NCI-H128 (cell line): ENCODE results near the gene PELI1.
"Not testable (repeated sequence)": the region's sequence is repeated elsewhere in the genome, so short reads cannot be mapped to it uniquely, and the experiment has no call there.

ENCODE experiments used
- DNase-seq: peaks from one replicate; lab custom pipeline; 2025; ENCODE audit not compliant: unreplicated experiment; lab: John Stamatoyannopoulos, UW

PELI1 gene

DNA sequence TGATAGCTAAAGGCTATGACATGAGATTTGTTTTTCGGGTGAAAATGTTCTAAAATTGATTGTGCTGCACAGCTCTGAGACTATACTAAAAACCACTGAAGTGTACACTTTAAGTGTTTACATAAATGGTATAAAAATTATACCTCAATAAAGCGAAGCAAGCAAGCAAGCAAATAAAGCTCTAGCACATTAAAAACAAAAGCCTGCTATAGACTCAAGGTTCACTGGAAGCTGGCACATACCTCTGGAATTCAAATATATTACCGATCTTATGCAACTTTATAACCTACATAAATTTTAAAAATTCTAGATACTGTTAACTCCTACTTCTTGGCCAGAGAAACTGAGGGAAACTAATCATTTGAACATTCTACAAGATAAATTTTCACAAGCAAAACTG is 20.1 kb downstream of the PELI1 start:
- no peak for DNase-seq

DNA sequence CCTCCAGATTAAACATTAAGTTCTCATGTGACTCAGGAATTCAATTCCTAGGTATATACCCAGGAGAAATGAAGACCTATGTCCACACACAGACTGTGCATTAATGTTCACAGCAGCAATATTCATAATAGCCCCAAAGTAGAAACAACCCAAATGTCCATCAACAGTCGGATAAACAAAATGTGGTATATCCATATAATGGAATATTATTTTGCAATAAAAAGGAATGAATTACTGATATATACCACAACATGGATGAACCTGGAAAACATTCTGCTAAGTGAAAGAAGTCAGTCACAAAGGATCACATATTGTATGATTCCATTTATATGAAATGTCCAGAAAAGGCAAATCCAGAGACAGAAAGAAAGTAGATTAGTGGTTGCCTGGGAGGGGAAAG is 20.5 kb downstream of the PELI1 start:
- no peak for DNase-seq

- DNase-seq = no peak
These were observed 21.9 kb downstream of the PELI1 start for GRCh38 chr2:64122358-64122757.

GRCh38 chr2:64120928-64121327 is 23.3 kb downstream of the PELI1 start:
- no peak for DNase-seq

DNA sequence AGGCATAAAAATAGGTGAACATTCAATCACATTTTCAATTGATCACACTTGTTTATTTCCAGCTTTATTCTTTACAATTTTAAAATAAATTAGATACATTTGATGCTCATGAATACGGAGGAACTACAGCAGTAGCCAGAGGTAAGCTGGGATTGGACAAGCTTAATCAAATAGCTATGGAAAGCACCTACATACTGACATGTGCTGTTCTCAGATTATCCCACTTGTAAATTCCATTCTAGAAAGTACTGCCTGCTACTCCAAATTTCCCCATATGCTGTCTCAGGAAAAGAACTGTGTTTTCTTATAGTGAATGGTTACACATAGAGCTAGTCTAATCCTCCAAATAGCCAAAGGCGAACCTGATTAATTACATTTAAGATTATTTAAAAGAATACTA is 24.2 kb downstream of the PELI1 start:
- no peak for DNase-seq

DNA sequence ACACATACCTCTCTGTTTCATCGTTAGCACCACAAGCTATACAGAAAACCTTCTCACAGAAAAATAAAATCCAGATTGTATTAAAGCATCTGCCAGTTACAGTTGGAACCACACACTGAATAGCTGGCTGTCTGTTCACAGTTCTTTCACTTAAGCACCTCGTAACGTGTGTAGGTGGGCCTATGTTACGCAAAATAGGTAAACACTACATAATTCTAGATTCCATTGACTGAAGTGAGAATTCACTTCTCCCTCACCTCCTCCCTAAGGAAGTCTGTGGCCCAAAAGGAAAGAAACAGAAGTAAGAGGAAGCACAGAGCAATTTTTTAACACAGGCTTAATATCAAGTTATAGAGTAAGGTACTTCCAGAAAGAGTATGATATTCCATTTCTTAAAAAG is 24.9 kb downstream of the PELI1 start:
- DNase-seq = no peak

- DNase-seq = no peak
These were observed 28.2 kb downstream of the PELI1 start for GRCh38 chr2:64115808-64116598.

- no peak for DNase-seq
These were observed 29.3 kb downstream of the PELI1 start for GRCh38 chr2:64114912-64115277.

GRCh38 chr2:64114063-64114911 is 29.9 kb downstream of the PELI1 start:
- DNase-seq = no peak

DNA sequence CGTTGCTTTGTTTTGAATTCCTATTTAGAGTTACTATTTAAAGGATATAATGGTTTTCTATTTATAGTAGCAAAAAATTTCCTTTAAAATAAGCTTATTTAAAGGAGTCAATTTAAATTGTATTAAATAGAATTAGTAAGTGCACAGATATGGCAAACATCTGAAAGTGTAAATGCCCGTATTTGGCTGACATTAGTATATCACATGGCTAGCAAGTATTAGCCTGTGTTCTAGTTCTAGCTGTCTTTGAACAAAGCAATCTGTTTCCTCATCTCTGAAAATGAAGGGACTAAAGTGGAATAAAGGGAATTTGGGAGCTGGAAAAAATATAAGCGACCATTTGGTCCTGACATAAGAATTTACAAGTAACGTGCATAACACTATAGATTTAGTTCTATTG is 32.2 kb downstream of the PELI1 start:
- no peak for DNase-seq

- DNase-seq = no peak
These were observed 32.8 kb downstream of the PELI1 start for GRCh38 chr2:64111426-64111825.

- no peak for DNase-seq
These were observed 35.5 kb downstream of the PELI1 start for GRCh38 chr2:64108666-64109241.

GRCh38 chr2:64106481-64106880 is 37.7 kb downstream of the PELI1 start:
- DNase-seq = no peak

GRCh38 chr2:64105670-64106461 is 38.4 kb downstream of the PELI1 start:
- DNase-seq = no peak

DNA sequence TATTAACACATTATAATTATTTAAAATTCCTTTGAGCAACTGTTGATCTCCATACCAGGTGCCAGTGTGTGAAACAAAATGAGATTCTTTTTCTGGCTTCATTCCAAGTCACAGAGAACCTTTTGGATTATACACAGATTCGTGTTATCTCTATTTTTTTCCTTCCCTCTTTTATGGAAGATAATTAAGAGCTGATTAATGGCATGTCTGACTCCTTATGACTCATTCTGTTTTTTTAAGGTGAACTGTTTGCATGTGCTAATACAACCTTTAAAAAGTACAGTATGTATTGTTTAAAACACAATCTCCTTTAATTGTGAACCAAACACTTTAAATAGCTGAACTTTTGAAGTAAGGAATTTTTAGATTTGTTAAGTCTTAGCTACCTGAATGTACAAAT is 39.3 kb downstream of the PELI1 start:
- DNase-seq = no peak

DNA sequence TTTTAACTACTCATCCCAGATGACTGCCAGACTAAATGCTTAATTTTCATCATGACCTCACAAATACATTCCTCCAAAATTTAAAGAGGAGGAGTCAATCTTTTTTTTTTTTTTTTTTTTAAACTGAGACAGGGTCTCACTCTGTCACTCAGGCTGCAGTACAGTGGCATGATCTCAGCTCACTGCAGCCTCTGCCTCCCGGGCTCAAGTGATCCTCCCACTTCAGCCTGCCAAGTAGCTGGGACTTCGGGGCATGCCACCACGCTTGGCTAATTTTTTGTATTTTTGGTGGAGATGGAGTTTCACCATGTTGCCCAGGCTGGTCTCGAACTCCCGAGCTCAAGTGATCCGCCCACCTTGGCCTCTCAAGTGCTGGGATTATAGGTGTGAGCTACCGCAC is 41.5 kb downstream of the PELI1 start:
- DNase-seq = not testable (repeated sequence)

GRCh38 chr2:64101141-64101591 is 43.1 kb downstream of the PELI1 start:
- no peak for DNase-seq

DNA sequence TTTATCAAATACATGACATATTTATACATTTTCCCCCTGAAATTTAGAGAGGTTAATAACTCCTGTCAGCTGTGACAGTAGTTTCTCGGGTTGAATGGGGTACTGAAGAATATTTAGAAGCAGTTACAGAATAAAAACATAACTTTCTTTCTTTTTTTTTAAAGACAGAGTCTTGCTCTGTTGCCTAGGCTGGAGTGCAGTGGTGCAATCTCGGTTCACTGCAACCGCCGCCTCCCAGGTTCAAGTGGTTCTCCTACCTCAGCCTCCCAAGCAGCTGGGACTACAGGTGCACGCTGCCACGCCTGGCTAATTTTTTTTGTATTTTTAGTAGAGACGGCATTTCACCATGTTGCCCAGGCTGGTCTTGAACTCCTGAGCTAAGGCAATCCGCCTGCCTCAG is 43.6 kb downstream of the PELI1 start:
- DNase-seq = not testable (repeated sequence)

- no peak for DNase-seq
These were observed 49.4 kb downstream of the PELI1 start for GRCh38 chr2:64094663-64095382.

DNA sequence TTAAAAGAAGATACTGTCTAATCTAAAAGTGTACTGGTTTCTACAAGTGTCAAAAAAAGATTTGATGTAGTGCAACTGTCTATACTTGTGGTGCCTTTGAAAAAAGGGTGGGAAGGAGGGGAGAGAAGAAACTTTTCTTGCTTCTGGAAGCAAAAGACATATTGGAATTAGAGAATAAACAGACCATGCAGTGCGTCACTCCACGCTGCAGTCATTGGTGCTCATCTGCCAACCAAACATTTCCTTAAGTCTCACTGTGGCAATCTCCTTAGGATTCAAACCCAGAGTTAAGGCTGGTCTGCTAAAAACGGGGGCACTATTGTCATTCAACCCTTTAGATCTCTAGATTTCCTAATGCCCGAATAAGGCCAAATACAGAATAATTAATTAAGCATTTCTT is 50.9 kb downstream of the PELI1 start:
- DNase-seq = no peak
